ENCODE measurements around the gene CEP162. TPM values are rescaled to one million over a fixed set of nuclear protein-coding genes. Genes with fewer than 3 reads are reported as not detected.
"Not testable (repeated sequence)": the region's sequence is repeated elsewhere in the genome, so short reads cannot be mapped to it uniquely, and the experiment has no call there.

Gene CEP162
- total and polyA plus RNA-seq, 7 experiments from 2014 or later: 3.9 to 10.7 (median 8.1) TPM

- intact Hi-C loops (cut with micrococcal nuclease): no loop called here
- H3K27me3 ChIP-seq (ENCODE audit: control insufficient read depth in 2 of 2, insufficient read depth in 2 of 2, low read length in 2 of 2): no peaks in the 10 kb centered on the region
- Mint-ChIP-seq H3K36me3 (no peaks in the 10 kb centered on the region), H3K4me1 (no peaks in the 10 kb centered on the region), H3K27ac (no peak overlapping the region), H3K27me3 (peaks cover 2 to 20% (median 15%) of the 10 kb centered on the region in 5 donors), H3K9me3 (peaks cover 0 to 2% (median 0%) of the 10 kb centered on the region in 11 donors), H3K4me3 (no peak overlapping the region)
- ChIA-PET POLR2A (no interaction called here), CTCF (no interaction called here)
- H3K27ac ChIP-seq (ENCODE audit: low read depth, low read length): no peak overlapping the region
- H3K4me1 ChIP-seq (ENCODE audit: control insufficient read depth in 2 of 2, insufficient read depth in 2 of 2, low read length in 2 of 2): no peaks in the 10 kb centered on the region
- no peak for DNase-seq
- H3K9me3 ChIP-seq (ENCODE audit: control insufficient read depth in 2 of 3, low read length in 3 of 3): no peaks in the 10 kb centered on the region
- no peaks in the 10 kb centered on the region for H3K36me3 ChIP-seq (ENCODE audit: control insufficient read depth in 2 of 3, insufficient read depth in 3 of 3, low read length in 3 of 3)
- no peak overlapping the region for H3K4me3 ChIP-seq (ENCODE audit: low read length)
- ATAC-seq: no peak
Measured at GRCh38 chr6:84086056-84086455, 141.4 kb downstream of the CEP162 start.

GRCh38 chr6:84084705-84085104, 142.7 kb downstream of the CEP162 start:
- H3K4me3 Mint-ChIP-seq; H3K4me3 ChIP-seq (ENCODE audit: low read length); H3K36me3 Mint-ChIP-seq; H3K27ac ChIP-seq (ENCODE audit: low read depth, low read length); H3K36me3 ChIP-seq (ENCODE audit: control insufficient read depth in 2 of 3, insufficient read depth in 3 of 3, low read length in 3 of 3); H3K9me3 ChIP-seq (ENCODE audit: control insufficient read depth in 2 of 3, low read length in 3 of 3); H3K27ac Mint-ChIP-seq; CTCF ChIA-PET; H3K9me3 Mint-ChIP-seq; H3K27me3 ChIP-seq (ENCODE audit: control insufficient read depth in 2 of 2, insufficient read depth in 2 of 2, low read length in 2 of 2); ATAC-seq; intact Hi-C loops (cut with micrococcal nuclease); H3K4me1 ChIP-seq (ENCODE audit: control insufficient read depth in 2 of 2, insufficient read depth in 2 of 2, low read length in 2 of 2); POLR2A ChIA-PET; DNase-seq; H3K4me1 Mint-ChIP-seq: not testable (repeated sequence)
- H3K27me3 Mint-ChIP-seq: peaks cover 2 to 20% (median 16%) of the 10 kb centered on the region in 5 donors

GRCh38 chr6:84082689-84083265, 144.7 kb downstream of the CEP162 start:
- no peaks in the 10 kb centered on the region for H3K36me3 Mint-ChIP-seq
- ATAC-seq (no peak), DNase-seq (no peak)
- H3K36me3 ChIP-seq (ENCODE audit: control insufficient read depth in 2 of 3, insufficient read depth in 3 of 3, low read length in 3 of 3): no peaks in the 10 kb centered on the region
- CTCF ChIA-PET: no interaction called here
- no peak overlapping the region for H3K27ac ChIP-seq (ENCODE audit: low read depth, low read length)
- no peak overlapping the region for H3K4me3 ChIP-seq (ENCODE audit: low read length)
- no peaks in the 10 kb centered on the region for H3K4me1 Mint-ChIP-seq
- POLR2A ChIA-PET: no interaction called here
- intact Hi-C loops (cut with micrococcal nuclease): no loop called here
- H3K27me3 ChIP-seq (ENCODE audit: control insufficient read depth in 2 of 2, insufficient read depth in 2 of 2, low read length in 2 of 2): no peaks in the 10 kb centered on the region
- H3K27ac Mint-ChIP-seq: no peak overlapping the region
- H3K27me3 Mint-ChIP-seq: peaks cover 3 to 29% (median 21%) of the 10 kb centered on the region in 5 donors
- H3K9me3 Mint-ChIP-seq: peaks cover 0 to 6% (median 0%) of the 10 kb centered on the region in 11 donors
- H3K4me1 ChIP-seq (ENCODE audit: control insufficient read depth in 2 of 2, insufficient read depth in 2 of 2, low read length in 2 of 2): no peaks in the 10 kb centered on the region
- H3K9me3 ChIP-seq (ENCODE audit: control insufficient read depth in 2 of 3, low read length in 3 of 3): no peaks in the 10 kb centered on the region
- no peak overlapping the region for H3K4me3 Mint-ChIP-seq

GRCh38 chr6:84081222-84081621, 146.2 kb downstream of the CEP162 start:
- no peak for ATAC-seq
- CTCF ChIA-PET: no interaction called here
- POLR2A ChIA-PET: no interaction called here
- no peak overlapping the region for H3K27ac ChIP-seq (ENCODE audit: low read depth, low read length)
- DNase-seq: no peak
- H3K4me1 ChIP-seq (ENCODE audit: control insufficient read depth in 2 of 2, insufficient read depth in 2 of 2, low read length in 2 of 2): no peaks in the 10 kb centered on the region
- intact Hi-C loops (cut with micrococcal nuclease): no loop called here
- no peaks in the 10 kb centered on the region for H3K27me3 ChIP-seq (ENCODE audit: control insufficient read depth in 2 of 2, insufficient read depth in 2 of 2, low read length in 2 of 2)
- no peaks in the 10 kb centered on the region for H3K36me3 ChIP-seq (ENCODE audit: control insufficient read depth in 2 of 3, insufficient read depth in 3 of 3, low read length in 3 of 3)
- no peak overlapping the region for H3K4me3 ChIP-seq (ENCODE audit: low read length)
- H3K27ac Mint-ChIP-seq: no peak overlapping the region
- H3K4me1 Mint-ChIP-seq: no peaks in the 10 kb centered on the region
- no peaks in the 10 kb centered on the region for H3K36me3 Mint-ChIP-seq
- H3K27me3 Mint-ChIP-seq: peaks cover 2 to 30% (median 23%) of the 10 kb centered on the region in 5 donors
- H3K4me3 Mint-ChIP-seq: no peak overlapping the region
- no peaks in the 10 kb centered on the region for H3K9me3 ChIP-seq (ENCODE audit: control insufficient read depth in 2 of 3, low read length in 3 of 3)
- peaks cover 0 to 6% (median 0%) of the 10 kb centered on the region in 11 donors for H3K9me3 Mint-ChIP-seq

GRCh38 chr6:84078335-84078734, 149.1 kb downstream of the CEP162 start:
- H3K36me3 ChIP-seq (ENCODE audit: control insufficient read depth in 2 of 3, insufficient read depth in 3 of 3, low read length in 3 of 3): no peaks in the 10 kb centered on the region
- H3K9me3 Mint-ChIP-seq: peaks cover 0 to 6% (median 0%) of the 10 kb centered on the region in 11 donors
- H3K4me1 ChIP-seq (ENCODE audit: control insufficient read depth in 2 of 2, insufficient read depth in 2 of 2, low read length in 2 of 2): no peaks in the 10 kb centered on the region
- H3K27ac Mint-ChIP-seq: no peak overlapping the region
- no peak overlapping the region for H3K27ac ChIP-seq (ENCODE audit: low read depth, low read length)
- no peak for DNase-seq
- POLR2A ChIA-PET: no interaction called here
- no peaks in the 10 kb centered on the region for H3K27me3 ChIP-seq (ENCODE audit: control insufficient read depth in 2 of 2, insufficient read depth in 2 of 2, low read length in 2 of 2)
- intact Hi-C loops (cut with micrococcal nuclease): no loop called here
- H3K27me3 Mint-ChIP-seq: peaks cover 0 to 37% (median 25%) of the 10 kb centered on the region in 5 donors
- no peaks in the 10 kb centered on the region for H3K4me1 Mint-ChIP-seq
- H3K36me3 Mint-ChIP-seq: no peaks in the 10 kb centered on the region
- no peaks in the 10 kb centered on the region for H3K9me3 ChIP-seq (ENCODE audit: control insufficient read depth in 2 of 3, low read length in 3 of 3)
- no peak overlapping the region for H3K4me3 Mint-ChIP-seq
- H3K4me3 ChIP-seq (ENCODE audit: low read length): no peak overlapping the region
- CTCF ChIA-PET: no interaction called here
- no peak for ATAC-seq

GRCh38 chr6:84077645-84078044, 149.8 kb downstream of the CEP162 start:
- H3K4me1 Mint-ChIP-seq: no peaks in the 10 kb centered on the region
- POLR2A ChIA-PET: no interaction called here

GRCh38 chr6:84074988-84075781, 152.3 kb downstream of the CEP162 start:
- H3K9me3 Mint-ChIP-seq: peaks cover 0 to 21% (median 0%) of the 10 kb centered on the region in 11 donors
- no peaks in the 10 kb centered on the region for H3K4me1 Mint-ChIP-seq
- intact Hi-C loops (cut with micrococcal nuclease): no loop called here
- ChIA-PET CTCF (no interaction called here), POLR2A (no interaction called here)
- Histone ChIP-seq H3K4me3 (ENCODE audit: low read length) (no peak overlapping the region), H3K27ac (ENCODE audit: low read depth, low read length) (no peak overlapping the region), H3K4me1 (ENCODE audit: control insufficient read depth in 2 of 2, insufficient read depth in 2 of 2, low read length in 2 of 2) (no peaks in the 10 kb centered on the region), H3K9me3 (ENCODE audit: control insufficient read depth in 2 of 3, low read length in 3 of 3) (no peaks in the 10 kb centered on the region), H3K36me3 (ENCODE audit: control insufficient read depth in 2 of 3, insufficient read depth in 3 of 3, low read length in 3 of 3) (no peaks in the 10 kb centered on the region), H3K27me3 (ENCODE audit: control insufficient read depth in 2 of 2, insufficient read depth in 2 of 2, low read length in 2 of 2) (no peaks in the 10 kb centered on the region)
- no peak overlapping the region for H3K4me3 Mint-ChIP-seq
- H3K27me3 Mint-ChIP-seq: peaks cover 2 to 25% (median 18%) of the 10 kb centered on the region in 5 donors
- no peak for ATAC-seq
- no peak overlapping the region for H3K27ac Mint-ChIP-seq
- no peaks in the 10 kb centered on the region for H3K36me3 Mint-ChIP-seq
- DNase-seq: no peak

More at GRCh38 chr6:84077645-84078044, 149.8 kb downstream of the CEP162 start:
- Histone ChIP-seq H3K27ac (ENCODE audit: low read depth, low read length) (no peak overlapping the region), H3K27me3 (ENCODE audit: control insufficient read depth in 2 of 2, insufficient read depth in 2 of 2, low read length in 2 of 2) (no peaks in the 10 kb centered on the region), H3K4me1 (ENCODE audit: control insufficient read depth in 2 of 2, insufficient read depth in 2 of 2, low read length in 2 of 2) (no peaks in the 10 kb centered on the region), H3K9me3 (ENCODE audit: control insufficient read depth in 2 of 3, low read length in 3 of 3) (no peaks in the 10 kb centered on the region), H3K4me3 (ENCODE audit: low read length) (no peak overlapping the region), H3K36me3 (ENCODE audit: control insufficient read depth in 2 of 3, insufficient read depth in 3 of 3, low read length in 3 of 3) (no peaks in the 10 kb centered on the region)
- DNase-seq (no peak), ATAC-seq (no peak)
- peaks cover 2 to 34% (median 24%) of the 10 kb centered on the region in 5 donors for H3K27me3 Mint-ChIP-seq
- H3K36me3 Mint-ChIP-seq: no peaks in the 10 kb centered on the region
- no peak overlapping the region for H3K27ac Mint-ChIP-seq
- CTCF ChIA-PET: no interaction called here
- H3K9me3 Mint-ChIP-seq: peaks cover 0 to 9% (median 0%) of the 10 kb centered on the region in 11 donors
- no peak overlapping the region for H3K4me3 Mint-ChIP-seq
- intact Hi-C loops (cut with micrococcal nuclease): no loop called here

Measured in naive thymus-derived CD4-positive, alpha-beta T cell (primary cell).